HEK293 (cell line): ENCODE results near the gene IKZF2.

ENCODE experiments used
- CTCF ChIA-PET: fragments of 350-600 bp; formaldehyde crosslinking; extraction: SDS; loops from one replicate; lab custom pipeline; 2021; ENCODE audit warnings: antibody characterized with exemption; lab: Yijun Ruan, JAX
- POLR2A ChIA-PET: fragments of 300-600 bp; formaldehyde crosslinking; extraction: SDS; loops from one replicate; lab custom pipeline; 2020; ENCODE audit warnings: antibody characterized with exemption, inconsistent platforms; lab: Yijun Ruan, JAX
- H3K27ac ChIP-seq: fragments of 200-500 bp; sonication (Bioruptor generic); 2 replicates; pipeline ENCODE4 v1.5.1; 2014; ENCODE audit warnings: low read depth, low read length, control low read depth, inconsistent platforms; ENCODE audit errors: extremely low read depth
- H3K36me3 ChIP-seq, 2 experiments: fragments of 200-500 bp in 1 of 2; sonication (Bioruptor generic) in 1 of 2; 1 replicate in 1 of 2; 2 replicates in 1 of 2; pipeline ENCODE4 v1.5.1; 2014 to 2017; ENCODE audit warnings: inconsistent platforms in 2 of 2, low read length in 2 of 2; ENCODE audit not compliant: control insufficient read depth in 2 of 2, insufficient read depth in 1 of 2
- H3K4me1 ChIP-seq: fragments of 200-500 bp; sonication (Bioruptor generic); 2 replicates; pipeline ENCODE4 v1.5.1; 2014; ENCODE audit warnings: mild to moderate bottlenecking, low read length, inconsistent platforms; ENCODE audit not compliant: control insufficient read depth, insufficient read depth
- H3K4me3 ChIP-seq: 2 replicates; pipeline ENCODE4 v1.5.1; 2011; ENCODE audit warnings: low read depth, mild to moderate bottlenecking, control low read depth, low read length, moderate library complexity
- H3K9me3 ChIP-seq: fragments of 200-500 bp; sonication (Bioruptor generic); 2 replicates; pipeline ENCODE4 v1.5.1; 2014; ENCODE audit warnings: low read depth, low read length, inconsistent platforms; ENCODE audit not compliant: control insufficient read depth, insufficient read depth
- GLIS1 ChIP-seq: fragments of 450-650 bp; formaldehyde crosslinking; IDR thresholded peaks from 2 replicates; pipeline ENCODE4 v1.5.1; 2016; ENCODE audit warnings: missing biosample characterization, missing genetic modification characterization
- HOXA7 ChIP-seq: sonication (generic); formaldehyde crosslinking; IDR thresholded peaks from 2 replicates; pipeline ENCODE4 v1.8.1; 2022; ENCODE audit warnings: missing genetic modification reagents, borderline replicate concordance
- KLF10 ChIP-seq: fragments of 450-650 bp; IDR thresholded peaks from 2 replicates; pipeline ENCODE4 v1.5.1; 2018; ENCODE audit warnings: missing biosample characterization, mild to moderate bottlenecking, missing genetic modification characterization
- KLF8 ChIP-seq: fragments of 450-650 bp; formaldehyde crosslinking; IDR thresholded peaks from 2 replicates; pipeline ENCODE4 v1.5.1; 2016; ENCODE audit warnings: missing biosample characterization, missing genetic modification characterization
- ZIC2 ChIP-seq: fragments of 450-650 bp; formaldehyde crosslinking; IDR thresholded peaks from 2 replicates; pipeline ENCODE4 v1.5.1; 2016; ENCODE audit warnings: missing biosample characterization, missing genetic modification characterization
- ZNF121 ChIP-seq: fragments of 450-650 bp; formaldehyde crosslinking; IDR thresholded peaks from 2 replicates; pipeline ENCODE4 v1.5.1; 2016; ENCODE audit warnings: missing biosample characterization, missing genetic modification characterization
- ZNF133 ChIP-seq: fragments of 450-650 bp; formaldehyde crosslinking; IDR thresholded peaks from 2 replicates; pipeline ENCODE4 v1.5.1; 2016; ENCODE audit warnings: missing biosample characterization, missing genetic modification characterization
- ZNF174 ChIP-seq: fragments of 450-650 bp; formaldehyde crosslinking; IDR thresholded peaks from 2 replicates; pipeline ENCODE4 v1.5.0; 2017; ENCODE audit warnings: missing biosample characterization, mild to moderate bottlenecking, missing genetic modification characterization
- ZNF19 ChIP-seq: fragments of 450-650 bp; formaldehyde crosslinking; IDR thresholded peaks from 2 replicates; pipeline ENCODE4; 2016; ENCODE audit warnings: missing biosample characterization, missing genetic modification characterization, low read depth
- ZNF239 ChIP-seq: fragments of 450-650 bp; formaldehyde crosslinking; IDR thresholded peaks from 2 replicates; pipeline ENCODE4 v1.5.1; 2016; ENCODE audit warnings: missing biosample characterization, missing genetic modification characterization
- ZNF266 ChIP-seq: fragments of 450-650 bp; formaldehyde crosslinking; IDR thresholded peaks from 2 replicates; pipeline ENCODE4 v1.5.1; 2016; ENCODE audit warnings: missing biosample characterization, missing genetic modification characterization, low read depth
- ZNF433 ChIP-seq: fragments of 450-650 bp; formaldehyde crosslinking; IDR thresholded peaks from 2 replicates; pipeline ENCODE4 v1.5.1; 2016; ENCODE audit warnings: missing biosample characterization, missing genetic modification characterization, low read depth
- ZNF530 ChIP-seq: fragments of 450-650 bp; formaldehyde crosslinking; IDR thresholded peaks from 2 replicates; pipeline ENCODE4 v1.5.1; 2016; ENCODE audit warnings: low read depth, missing biosample characterization, missing genetic modification characterization
- ZNF585B ChIP-seq: fragments of 450-650 bp; formaldehyde crosslinking; IDR thresholded peaks from 2 replicates; pipeline ENCODE4 v1.5.1; 2016; ENCODE audit warnings: missing biosample characterization, missing genetic modification characterization
- TF ChIP-seq, protein P1 (sequence below): fragments of 450-650 bp; formaldehyde crosslinking; IDR thresholded peaks from 2 replicates; pipeline ENCODE4 v1.5.1; 2016; ENCODE audit warnings: missing biosample characterization, missing genetic modification characterization
- TF ChIP-seq, protein P2 (sequence below): fragments of 450-650 bp; formaldehyde crosslinking; IDR thresholded peaks from 2 replicates; pipeline ENCODE4 v1.5.1; 2016; ENCODE audit warnings: missing biosample characterization, missing genetic modification characterization
- TF ChIP-seq, protein P3 (sequence below): fragments of 450-650 bp; formaldehyde crosslinking; IDR thresholded peaks from 2 replicates; pipeline ENCODE4 v1.5.1; 2016; ENCODE audit warnings: missing biosample characterization, missing genetic modification characterization
- TF ChIP-seq, protein P4 (sequence below): fragments of 450-650 bp; formaldehyde crosslinking; IDR thresholded peaks from 2 replicates; pipeline ENCODE4 v1.5.1; 2016; ENCODE audit warnings: missing biosample characterization, missing genetic modification characterization, borderline replicate concordance
- TF ChIP-seq, protein P5 (sequence below): fragments of 450-650 bp; formaldehyde crosslinking; optimal IDR thresholded peaks from 2 replicates; pipeline ENCODE3; 2016; ENCODE audit warnings: missing biosample characterization, mild to moderate bottlenecking, missing genetic modification characterization
- TF ChIP-seq, protein P6 (sequence below): fragments of 450-650 bp; formaldehyde crosslinking; IDR thresholded peaks from 2 replicates; pipeline ENCODE4 v1.5.1; 2016; ENCODE audit warnings: missing biosample characterization, missing genetic modification characterization
- TF ChIP-seq, protein P7 (sequence below): fragments of 450-650 bp; IDR thresholded peaks from 2 replicates; pipeline ENCODE4 v1.5.1; 2018; ENCODE audit warnings: missing biosample characterization, mild to moderate bottlenecking, missing genetic modification characterization

The IKZF2 gene

DNA sequence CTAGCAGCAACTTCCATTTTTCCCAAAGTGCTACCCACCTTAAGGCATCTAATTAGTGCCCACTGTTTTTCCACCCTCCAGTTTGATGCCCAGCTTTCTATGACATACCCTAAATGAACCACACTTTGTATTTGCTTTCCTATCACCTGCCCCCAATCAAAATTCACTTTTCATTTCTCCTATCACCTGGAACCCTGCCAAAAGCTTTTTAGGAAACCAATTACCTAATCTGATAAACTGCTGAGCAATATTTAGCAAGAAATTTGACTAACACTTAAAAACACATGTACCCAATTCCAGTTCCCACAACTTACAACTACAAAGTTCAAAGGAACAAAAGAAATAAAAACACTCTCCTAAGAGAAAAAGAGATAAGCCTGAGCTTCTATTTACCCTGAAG lies 71.7 kb downstream of the IKZF2 start (continued):
- TF ChIP-seq ZNF19 (tag by site-specific recombination) = no peak
- TF ChIP-seq, protein P1, sequence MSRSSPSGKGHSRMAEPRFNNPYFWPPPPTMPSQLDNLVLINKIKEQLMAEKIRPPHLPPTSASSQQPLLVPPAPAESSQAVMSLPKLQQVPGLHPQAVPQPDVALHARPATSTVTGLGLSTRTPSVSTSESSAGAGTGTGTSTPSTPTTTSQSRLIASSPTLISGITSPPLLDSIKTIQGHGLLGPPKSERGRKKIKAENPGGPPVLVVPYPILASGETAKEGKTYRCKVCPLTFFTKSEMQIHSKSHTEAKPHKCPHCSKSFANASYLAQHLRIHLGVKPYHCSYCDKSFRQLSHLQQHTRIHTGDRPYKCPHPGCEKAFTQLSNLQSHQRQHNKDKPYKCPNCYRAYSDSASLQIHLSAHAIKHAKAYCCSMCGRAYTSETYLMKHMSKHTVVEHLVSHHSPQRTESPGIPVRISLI (tag by site-specific recombination) = no peak
- TF ChIP-seq, all 188 proteins: peak for 0

DNA sequence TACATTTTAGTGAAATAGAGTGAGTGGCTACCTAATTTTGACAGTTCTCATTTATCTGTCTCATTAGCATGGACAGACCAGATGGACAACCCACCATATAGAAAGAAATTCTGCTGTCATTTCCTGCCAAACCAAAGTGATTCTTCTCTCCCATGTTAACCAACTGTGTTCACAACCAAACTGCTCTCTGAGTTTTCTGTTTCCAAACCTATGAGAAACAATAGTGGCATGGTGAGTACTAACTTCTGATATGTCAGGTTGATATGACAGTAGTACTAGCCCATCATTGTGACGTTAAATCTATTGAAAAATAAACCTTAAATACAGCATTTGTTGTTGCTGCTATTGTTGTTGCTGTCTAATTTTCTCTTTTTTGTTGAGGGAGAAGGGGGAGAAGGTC lies 72.7 kb downstream of the IKZF2 start:
- no peak overlapping the region for H3K4me3 ChIP-seq
- H3K36me3 ChIP-seq = no peaks in the 10 kb centered on the region
- no peaks in the 10 kb centered on the region for H3K9me3 ChIP-seq
- H3K4me1 ChIP-seq = no peaks in the 10 kb centered on the region
- TF ChIP-seq, protein P2, sequence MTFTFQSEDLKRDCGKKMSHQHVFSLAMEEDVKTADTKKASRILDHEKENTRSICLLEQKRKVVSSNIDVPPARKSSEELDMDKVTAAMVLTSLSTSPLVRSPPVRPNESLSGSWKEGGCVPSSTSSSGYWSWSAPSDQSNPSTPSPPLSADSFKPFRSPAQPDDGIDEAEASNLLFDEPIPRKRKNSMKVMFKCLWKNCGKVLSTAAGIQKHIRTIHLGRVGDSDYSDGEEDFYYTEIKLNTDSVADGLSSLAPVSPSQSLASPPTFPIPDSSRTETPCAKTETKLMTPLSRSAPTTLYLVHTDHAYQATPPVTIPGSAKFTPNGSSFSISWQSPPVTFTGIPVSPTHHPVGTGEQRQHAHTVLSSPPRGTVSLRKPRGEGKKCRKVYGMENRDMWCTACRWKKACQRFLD (tag by site-specific recombination) = no peak
- TF ChIP-seq ZNF266 (tag by site-specific recombination) = no peak
- TF ChIP-seq ZNF585B (tag by site-specific recombination) = no peak
- no peak for TF ChIP-seq KLF8 (tag by site-specific recombination)
- TF ChIP-seq, protein P3, sequence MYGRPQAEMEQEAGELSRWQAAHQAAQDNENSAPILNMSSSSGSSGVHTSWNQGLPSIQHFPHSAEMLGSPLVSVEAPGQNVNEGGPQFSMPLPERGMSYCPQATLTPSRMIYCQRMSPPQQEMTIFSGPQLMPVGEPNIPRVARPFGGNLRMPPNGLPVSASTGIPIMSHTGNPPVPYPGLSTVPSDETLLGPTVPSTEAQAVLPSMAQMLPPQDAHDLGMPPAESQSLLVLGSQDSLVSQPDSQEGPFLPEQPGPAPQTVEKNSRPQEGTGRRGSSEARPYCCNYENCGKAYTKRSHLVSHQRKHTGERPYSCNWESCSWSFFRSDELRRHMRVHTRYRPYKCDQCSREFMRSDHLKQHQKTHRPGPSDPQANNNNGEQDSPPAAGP (tag by site-specific recombination) = no peak
- no peak for TF ChIP-seq KLF10 (tag by site-specific recombination)
- TF ChIP-seq, protein P4, sequence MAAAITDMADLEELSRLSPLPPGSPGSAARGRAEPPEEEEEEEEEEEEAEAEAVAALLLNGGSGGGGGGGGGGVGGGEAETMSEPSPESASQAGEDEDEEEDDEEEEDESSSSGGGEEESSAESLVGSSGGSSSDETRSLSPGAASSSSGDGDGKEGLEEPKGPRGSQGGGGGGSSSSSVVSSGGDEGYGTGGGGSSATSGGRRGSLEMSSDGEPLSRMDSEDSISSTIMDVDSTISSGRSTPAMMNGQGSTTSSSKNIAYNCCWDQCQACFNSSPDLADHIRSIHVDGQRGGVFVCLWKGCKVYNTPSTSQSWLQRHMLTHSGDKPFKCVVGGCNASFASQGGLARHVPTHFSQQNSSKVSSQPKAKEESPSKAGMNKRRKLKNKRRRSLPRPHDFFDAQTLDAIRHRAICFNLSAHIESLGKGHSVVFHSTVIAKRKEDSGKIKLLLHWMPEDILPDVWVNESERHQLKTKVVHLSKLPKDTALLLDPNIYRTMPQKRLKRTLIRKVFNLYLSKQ (tag by site-specific recombination) = no peak
- TF ChIP-seq HOXA7 (CRISPR knock-in tag) = no peak
- TF ChIP-seq ZNF433 (tag by site-specific recombination) = no peak
- TF ChIP-seq ZIC2 (tag by site-specific recombination) = no peak
- no peak for TF ChIP-seq ZNF239
- no peak for TF ChIP-seq ZNF121 (tag by site-specific recombination)
- TF ChIP-seq GLIS1 (tag by site-specific recombination) = no peak
- TF ChIP-seq ZNF174 (tag by site-specific recombination) = no peak
- TF ChIP-seq, protein P5, sequence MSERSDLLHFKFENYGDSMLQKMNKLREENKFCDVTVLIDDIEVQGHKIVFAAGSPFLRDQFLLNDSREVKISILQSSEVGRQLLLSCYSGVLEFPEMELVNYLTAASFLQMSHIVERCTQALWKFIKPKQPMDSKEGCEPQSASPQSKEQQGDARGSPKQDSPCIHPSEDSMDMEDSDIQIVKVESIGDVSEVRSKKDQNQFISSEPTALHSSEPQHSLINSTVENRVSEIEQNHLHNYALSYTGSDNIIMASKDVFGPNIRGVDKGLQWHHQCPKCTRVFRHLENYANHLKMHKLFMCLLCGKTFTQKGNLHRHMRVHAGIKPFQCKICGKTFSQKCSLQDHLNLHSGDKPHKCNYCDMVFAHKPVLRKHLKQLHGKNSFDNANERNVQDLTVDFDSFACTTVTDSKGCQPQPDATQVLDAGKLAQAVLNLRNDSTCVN (tag by site-specific recombination) = no peak
- TF ChIP-seq, protein P6, sequence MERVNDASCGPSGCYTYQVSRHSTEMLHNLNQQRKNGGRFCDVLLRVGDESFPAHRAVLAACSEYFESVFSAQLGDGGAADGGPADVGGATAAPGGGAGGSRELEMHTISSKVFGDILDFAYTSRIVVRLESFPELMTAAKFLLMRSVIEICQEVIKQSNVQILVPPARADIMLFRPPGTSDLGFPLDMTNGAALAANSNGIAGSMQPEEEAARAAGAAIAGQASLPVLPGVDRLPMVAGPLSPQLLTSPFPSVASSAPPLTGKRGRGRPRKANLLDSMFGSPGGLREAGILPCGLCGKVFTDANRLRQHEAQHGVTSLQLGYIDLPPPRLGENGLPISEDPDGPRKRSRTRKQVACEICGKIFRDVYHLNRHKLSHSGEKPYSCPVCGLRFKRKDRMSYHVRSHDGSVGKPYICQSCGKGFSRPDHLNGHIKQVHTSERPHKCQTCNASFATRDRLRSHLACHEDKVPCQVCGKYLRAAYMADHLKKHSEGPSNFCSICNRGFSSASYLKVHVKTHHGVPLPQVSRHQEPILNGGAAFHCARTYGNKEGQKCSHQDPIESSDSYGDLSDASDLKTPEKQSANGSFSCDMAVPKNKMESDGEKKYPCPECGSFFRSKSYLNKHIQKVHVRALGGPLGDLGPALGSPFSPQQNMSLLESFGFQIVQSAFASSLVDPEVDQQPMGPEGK = no peak
- no peak for TF ChIP-seq ZNF133 (tag by site-specific recombination)
- TF ChIP-seq, protein P7, sequence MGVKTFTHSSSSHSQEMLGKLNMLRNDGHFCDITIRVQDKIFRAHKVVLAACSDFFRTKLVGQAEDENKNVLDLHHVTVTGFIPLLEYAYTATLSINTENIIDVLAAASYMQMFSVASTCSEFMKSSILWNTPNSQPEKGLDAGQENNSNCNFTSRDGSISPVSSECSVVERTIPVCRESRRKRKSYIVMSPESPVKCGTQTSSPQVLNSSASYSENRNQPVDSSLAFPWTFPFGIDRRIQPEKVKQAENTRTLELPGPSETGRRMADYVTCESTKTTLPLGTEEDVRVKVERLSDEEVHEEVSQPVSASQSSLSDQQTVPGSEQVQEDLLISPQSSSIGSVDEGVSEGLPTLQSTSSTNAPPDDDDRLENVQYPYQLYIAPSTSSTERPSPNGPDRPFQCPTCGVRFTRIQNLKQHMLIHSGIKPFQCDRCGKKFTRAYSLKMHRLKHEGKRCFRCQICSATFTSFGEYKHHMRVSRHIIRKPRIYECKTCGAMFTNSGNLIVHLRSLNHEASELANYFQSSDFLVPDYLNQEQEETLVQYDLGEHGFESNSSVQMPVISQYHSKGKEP (tag by site-specific recombination) = no peak
- TF ChIP-seq ZNF530 (tag by site-specific recombination) = no peak
- ChIA-PET POLR2A (no interaction called here), CTCF (no interaction called here)
- no peak overlapping the region for H3K27ac ChIP-seq
